ENCODE data around the gene SPPL2B.

DNA sequence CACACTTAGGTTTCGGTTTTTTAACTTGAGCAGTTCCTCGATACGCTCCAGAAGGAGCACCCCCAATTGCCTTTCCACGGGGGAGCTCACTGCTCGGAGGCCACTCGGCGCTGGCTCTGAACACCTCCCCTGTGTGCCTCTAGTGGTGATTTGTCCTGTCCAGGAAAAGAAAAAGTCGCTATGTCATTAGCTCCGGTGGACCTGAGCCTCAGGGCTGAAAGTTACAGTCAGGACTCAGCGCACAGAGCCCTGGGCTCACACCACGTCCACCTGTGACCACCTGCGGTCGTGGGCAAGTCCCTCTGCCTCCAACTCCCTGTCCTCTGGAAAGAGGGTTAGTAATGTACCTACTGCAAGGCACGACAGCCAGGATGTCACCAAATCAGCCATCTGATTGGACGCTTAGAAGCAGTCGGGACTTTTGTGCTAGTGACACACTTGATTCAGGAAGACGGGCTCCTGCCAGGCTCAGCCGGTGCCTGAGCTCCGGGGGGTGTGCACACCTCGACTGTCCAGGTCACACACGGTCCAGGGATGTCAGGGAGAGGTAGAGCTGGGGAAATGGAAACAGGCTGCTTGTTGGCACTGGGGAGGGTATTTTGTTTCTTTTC lies 27.7 kb downstream of the SPPL2B start:
- TF ChIP-seq TAF1 (IDR thresholded peaks at IDR 0.05; ENCODE audit: borderline replicate concordance, insufficient read depth, low read length) (no peak), POLR2AphosphoS5 (IDR thresholded peaks at IDR 0.05; ENCODE audit: low read depth, low read length) (no peak)
- TF ChIP-seq, protein P1, sequence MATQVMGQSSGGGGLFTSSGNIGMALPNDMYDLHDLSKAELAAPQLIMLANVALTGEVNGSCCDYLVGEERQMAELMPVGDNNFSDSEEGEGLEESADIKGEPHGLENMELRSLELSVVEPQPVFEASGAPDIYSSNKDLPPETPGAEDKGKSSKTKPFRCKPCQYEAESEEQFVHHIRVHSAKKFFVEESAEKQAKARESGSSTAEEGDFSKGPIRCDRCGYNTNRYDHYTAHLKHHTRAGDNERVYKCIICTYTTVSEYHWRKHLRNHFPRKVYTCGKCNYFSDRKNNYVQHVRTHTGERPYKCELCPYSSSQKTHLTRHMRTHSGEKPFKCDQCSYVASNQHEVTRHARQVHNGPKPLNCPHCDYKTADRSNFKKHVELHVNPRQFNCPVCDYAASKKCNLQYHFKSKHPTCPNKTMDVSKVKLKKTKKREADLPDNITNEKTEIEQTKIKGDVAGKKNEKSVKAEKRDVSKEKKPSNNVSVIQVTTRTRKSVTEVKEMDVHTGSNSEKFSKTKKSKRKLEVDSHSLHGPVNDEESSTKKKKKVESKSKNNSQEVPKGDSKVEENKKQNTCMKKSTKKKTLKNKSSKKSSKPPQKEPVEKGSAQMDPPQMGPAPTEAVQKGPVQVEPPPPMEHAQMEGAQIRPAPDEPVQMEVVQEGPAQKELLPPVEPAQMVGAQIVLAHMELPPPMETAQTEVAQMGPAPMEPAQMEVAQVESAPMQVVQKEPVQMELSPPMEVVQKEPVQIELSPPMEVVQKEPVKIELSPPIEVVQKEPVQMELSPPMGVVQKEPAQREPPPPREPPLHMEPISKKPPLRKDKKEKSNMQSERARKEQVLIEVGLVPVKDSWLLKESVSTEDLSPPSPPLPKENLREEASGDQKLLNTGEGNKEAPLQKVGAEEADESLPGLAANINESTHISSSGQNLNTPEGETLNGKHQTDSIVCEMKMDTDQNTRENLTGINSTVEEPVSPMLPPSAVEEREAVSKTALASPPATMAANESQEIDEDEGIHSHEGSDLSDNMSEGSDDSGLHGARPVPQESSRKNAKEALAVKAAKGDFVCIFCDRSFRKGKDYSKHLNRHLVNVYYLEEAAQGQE (IDR thresholded peaks at IDR 0.05; ENCODE audit: insufficient read depth in 1 of 2, low read depth in 2 of 2, low read length in 2 of 2) = no peak

Measured in PFSK-1 (cell line).